ENCODE data around the gene ARL8B.

Gene ARL8B

GRCh38 chr3:5187920-5188418 is 65.9 kb downstream of the ARL8B start:
- no peak for DNase-seq

GRCh38 chr3:5188419-5189221 is 66.5 kb downstream of the ARL8B start:
- DNase-seq, result peak; percentile 22

GRCh38 chr3:5190147-5190791 is 68.2 kb downstream of the ARL8B start:
- no peak for DNase-seq

- no peak for DNase-seq
These were observed 69.6 kb downstream of the ARL8B start for GRCh38 chr3:5191555-5192304.

GRCh38 chr3:5192571-5193365 is 70.7 kb downstream of the ARL8B start:
- no peak for DNase-seq

- no peak for DNase-seq
These were observed 72.2 kb downstream of the ARL8B start for GRCh38 chr3:5194341-5194740.

- DNase-seq, result peak; percentile 68
These were observed 72.9 kb downstream of the ARL8B start for GRCh38 chr3:5194801-5195509.

GRCh38 chr3:5195605-5196004 is 73.5 kb downstream of the ARL8B start:
- DNase-seq, result no peak

- DNase-seq, result peak; percentile 79
These were observed 74.9 kb downstream of the ARL8B start for GRCh38 chr3:5197022-5197421.

- DNase-seq, result peak; percentile 74
These were observed 75.6 kb downstream of the ARL8B start for GRCh38 chr3:5197470-5198312.

- DNase-seq, result no peak
These were observed 76.2 kb downstream of the ARL8B start for GRCh38 chr3:5198313-5198677.

GRCh38 chr3:5198986-5199731 is 77.1 kb downstream of the ARL8B start:
- DNase-seq, result no peak

GRCh38 chr3:5201536-5201935 is 79.4 kb downstream of the ARL8B start:
- no peak for DNase-seq

GRCh38 chr3:5202222-5202621 is 80.1 kb downstream of the ARL8B start:
- DNase-seq, result peak; percentile 67

GRCh38 chr3:5205165-5205941 is 83.3 kb downstream of the ARL8B start:
- DNase-seq, result peak; percentile 34

GRCh38 chr3:5210926-5211325 is 88.8 kb downstream of the ARL8B start:
- no peak for DNase-seq

GRCh38 chr3:5212628-5213573 is 90.8 kb downstream of the ARL8B start:
- DNase-seq, result no peak

- DNase-seq, result no peak
These were observed 91.5 kb downstream of the ARL8B start for GRCh38 chr3:5213574-5213966.
